Colonic mucosa (tissue), 4 donors: Measurements from ENCODE around the gene DENND1C. TPM values are rescaled to one million over a fixed set of nuclear protein-coding genes. Genes with fewer than 3 reads are reported as not detected.

Experiments used
- DNase-seq: peaks from one replicate; pipeline ENCODE4 v3.0.0-alpha.2; 2020
- H3K27ac ChIP-seq: fragments of 200-600 bp; one replicate; pipeline ENCODE4 v1.8.0; 2021
- H3K27me3 ChIP-seq: fragments of 200-600 bp; one replicate; pipeline ENCODE4 v1.8.0; 2021
- H3K36me3 ChIP-seq: fragments of 200-600 bp; one replicate; pipeline ENCODE4 v1.8.0; 2021
- H3K4me1 ChIP-seq: fragments of 200-600 bp; one replicate; pipeline ENCODE4 v1.8.0; 2021; ENCODE audit warnings: mild to moderate bottlenecking
- H3K4me3 ChIP-seq: fragments of 200-600 bp; one replicate; pipeline ENCODE4 v1.8.0; 2021
- H3K9ac ChIP-seq, 2 donors: one replicate each; pipeline ENCODE4 v1.7.0; 2013; ENCODE audit warnings: control low read depth in 2 of 2, low read depth in 2 of 2, low read length in 2 of 2
- H3K9me3 ChIP-seq: fragments of 200-600 bp; one replicate; pipeline ENCODE4 v1.8.0; 2021
- CTCF ChIP-seq: fragments of 200-600 bp; IDR thresholded peaks from one replicate; pipeline ENCODE4 v1.8.0; 2022; ENCODE audit warnings: antibody characterized with exemption, mild to moderate bottlenecking
- intact Hi-C: fragments of 100-400 bp; cut with DNase I; formaldehyde crosslinking; loops from one replicate; pipeline ENCODE4 v1.14.1; 2022
- total RNA-seq, 2 donors: library from RNA; stranded (reverse); fragmentation: NEBNext Ultra II Directional in 1 of 2; extraction: Animal tissue kit (Norgen Biotek cat#: 25700) in 1 of 2; gene quantifications; one replicate each; pipeline ENCODE4 v1.2.1, GENCODE V29; 2021
- donor health status: healthy.
- donor health status: DM: no; HTN: no; CAD: no.
- donor health status: DM: no; HTN: no; CAD: no.

Gene DENND1C
- total RNA-seq, 2 donors from 2014 or later, result 2.5 to 2.9 TPM

- no peaks in the 10 kb centered on the region for H3K9me3 ChIP-seq
- no peak overlapping the region for H3K27ac ChIP-seq
- H3K4me3 ChIP-seq, result no peak overlapping the region
- DNase-seq, result no peak
- H3K9ac ChIP-seq, result no peak overlapping the region
- no peak for TF ChIP-seq CTCF
- intact Hi-C loops, result no loop called here
- H3K4me1 ChIP-seq, result no peaks in the 10 kb centered on the region
- H3K27me3 ChIP-seq, result peaks cover 5% of the 10 kb centered on the region
- H3K36me3 ChIP-seq, result no peaks in the 10 kb centered on the region
Observed at GRCh38 chr19:6527893-6528543, 46.4 kb upstream of the DENND1C start.

- Histone ChIP-seq H3K4me1 (no peaks in the 10 kb centered on the region), H3K9ac (no peak overlapping the region), H3K36me3 (no peaks in the 10 kb centered on the region), H3K9me3 (no peaks in the 10 kb centered on the region), H3K27ac (no peak overlapping the region), H3K27me3 (no peaks in the 10 kb centered on the region), H3K4me3 (no peak overlapping the region)
- TF ChIP-seq CTCF, result no peak
- intact Hi-C loops, result no loop called here
- no peak for DNase-seq
Observed at GRCh38 chr19:6524311-6524710, 42.7 kb upstream of the DENND1C start.

- no peaks in the 10 kb centered on the region for H3K9me3 ChIP-seq
- TF ChIP-seq CTCF, result no peak
- H3K27me3 ChIP-seq, result no peaks in the 10 kb centered on the region
- H3K4me1 ChIP-seq, result no peaks in the 10 kb centered on the region
- H3K36me3 ChIP-seq, result no peaks in the 10 kb centered on the region
- DNase-seq, result no peak
- H3K4me3 ChIP-seq, result no peak overlapping the region
- intact Hi-C loops, result no loop called here
- no peak overlapping the region for H3K9ac ChIP-seq
- no peak overlapping the region for H3K27ac ChIP-seq
Observed at GRCh38 chr19:6522712-6523111, 41.1 kb upstream of the DENND1C start.

DNA sequence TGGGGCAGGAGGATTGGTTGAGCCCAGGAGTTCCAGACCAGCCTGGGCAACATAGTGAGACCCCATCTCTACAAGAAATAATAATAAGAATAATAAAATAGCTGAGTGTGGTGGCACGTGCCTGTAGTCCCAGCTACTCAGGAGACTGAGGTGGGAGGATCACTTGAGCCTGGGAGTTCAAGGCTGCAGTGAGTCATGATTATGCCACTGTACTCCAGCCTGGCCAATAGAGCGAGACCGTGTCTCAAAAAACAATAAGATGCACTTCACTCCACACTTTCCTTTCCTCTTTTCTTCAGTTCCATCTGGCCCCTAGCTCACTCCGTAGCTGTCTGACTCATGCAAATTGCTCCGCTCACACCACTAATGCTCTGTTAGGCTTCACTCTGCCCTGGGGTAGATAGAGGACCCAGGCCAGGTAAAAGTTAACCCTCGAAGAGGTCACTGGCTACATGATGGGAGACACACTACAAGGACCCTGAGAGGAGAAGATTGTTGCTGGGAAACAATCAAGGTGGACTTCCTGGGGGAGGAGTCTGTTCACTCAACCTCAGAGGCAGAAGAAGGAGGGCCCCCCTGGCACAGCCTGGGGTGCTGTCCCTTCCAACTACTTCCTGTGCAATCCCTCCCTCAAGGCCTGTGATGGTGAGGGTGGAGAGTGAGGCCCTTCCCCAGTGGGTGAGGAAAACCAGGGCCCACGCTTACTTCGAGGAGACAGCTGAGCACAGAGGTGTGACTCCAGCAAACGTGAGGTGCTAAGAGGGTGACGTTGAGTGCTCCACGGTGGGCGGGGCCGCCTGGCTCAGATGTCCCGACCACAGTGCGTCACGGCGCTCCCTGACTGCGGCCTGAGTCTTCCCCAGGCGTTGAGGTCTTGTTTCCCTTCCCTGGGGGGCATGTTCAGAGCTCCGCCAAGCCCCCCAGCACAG is 40.4 kb upstream of the DENND1C start:
- Histone ChIP-seq H3K9ac (no peak overlapping the region), H3K27me3 (no peaks in the 10 kb centered on the region), H3K4me3 (no peak overlapping the region), H3K27ac (no peak overlapping the region), H3K4me1 (no peaks in the 10 kb centered on the region), H3K36me3 (no peaks in the 10 kb centered on the region), H3K9me3 (no peaks in the 10 kb centered on the region)
- TF ChIP-seq CTCF, result no peak
- intact Hi-C loops, result no loop called here
- DNase-seq, result no peak

- intact Hi-C loops, result loop anchor here (10.0 kb wide), 1 partner anchor 346 kb away; no protein-coding TSS in a partner anchor
- no peaks in the 10 kb centered on the region for H3K36me3 ChIP-seq
Observed at GRCh38 chr19:6519289-6519688, 37.7 kb upstream of the DENND1C start.

More at GRCh38 chr19:6519289-6519688, 37.7 kb upstream of the DENND1C start:
- H3K27me3 ChIP-seq, result no peaks in the 10 kb centered on the region
- H3K27ac ChIP-seq, result no peak overlapping the region
- TF ChIP-seq CTCF, result no peak
- H3K4me3 ChIP-seq, result no peak overlapping the region
- no peaks in the 10 kb centered on the region for H3K9me3 ChIP-seq
- H3K9ac ChIP-seq, result no peak overlapping the region
- no peaks in the 10 kb centered on the region for H3K4me1 ChIP-seq
- DNase-seq, result no peak
